ENCODE results near the gene ZBTB7C.

The ZBTB7C gene

DNA sequence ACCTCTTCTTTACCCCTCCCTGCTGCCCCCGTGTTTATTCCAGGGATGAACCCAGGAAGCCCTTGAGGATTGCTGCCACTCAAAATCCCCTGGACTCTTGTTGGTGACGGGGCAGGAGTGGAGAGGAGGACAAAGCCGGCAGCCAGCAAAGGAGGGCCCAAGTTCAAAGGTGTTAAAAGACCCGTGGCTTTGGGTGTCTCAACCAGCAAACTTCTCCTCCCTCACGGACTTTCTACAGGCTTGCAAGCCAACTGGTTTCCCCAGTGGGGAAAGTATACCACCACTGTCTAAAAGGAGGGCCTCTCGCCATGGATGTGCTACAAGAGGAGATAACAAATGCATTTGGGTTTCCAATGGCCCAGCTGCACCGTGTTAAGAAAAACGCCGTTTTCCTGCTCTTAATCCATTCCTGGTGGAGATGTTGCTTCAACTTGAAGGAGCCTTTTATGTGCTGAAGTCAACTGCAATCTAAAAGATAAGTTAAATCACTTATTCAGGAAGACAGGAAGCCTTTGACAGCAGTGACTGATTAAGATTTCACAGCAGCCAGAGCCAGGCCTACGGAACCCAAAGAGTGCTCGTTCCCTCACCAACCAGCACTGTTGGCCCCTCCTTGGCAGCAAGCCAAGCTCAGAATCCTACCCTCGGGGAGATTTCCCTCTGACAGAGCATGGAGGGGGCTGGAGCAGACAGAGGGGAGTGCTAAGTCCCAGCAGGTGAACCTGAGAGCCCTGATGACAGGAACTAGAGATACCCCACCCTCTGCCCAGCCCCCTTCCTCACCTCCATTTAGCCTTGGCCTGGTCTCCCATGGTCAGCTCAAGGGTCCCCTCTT, 57.8 kb downstream of the ZBTB7C start:
- DNase-seq, result no peak

DNA sequence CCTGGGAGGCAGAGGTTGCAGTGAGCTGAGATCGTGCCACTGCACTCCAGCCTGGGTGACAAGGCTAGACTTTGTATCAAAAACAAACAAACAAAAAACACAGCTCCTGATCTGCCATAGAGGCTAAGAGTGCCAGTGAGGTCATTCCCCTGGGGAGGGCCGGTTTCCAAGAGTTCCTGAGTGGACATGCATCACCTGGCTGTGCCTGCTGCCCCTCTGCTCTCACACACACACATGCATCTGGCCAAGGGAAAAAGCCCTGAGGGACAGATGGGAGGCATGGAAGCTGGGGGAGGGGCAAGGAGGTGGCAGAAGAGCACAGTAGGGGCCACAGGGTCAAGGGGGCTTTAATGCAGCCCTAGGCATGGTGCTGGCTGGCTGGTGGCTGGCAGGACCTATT, 60.4 kb downstream of the ZBTB7C start:
- no peak for DNase-seq

DNA sequence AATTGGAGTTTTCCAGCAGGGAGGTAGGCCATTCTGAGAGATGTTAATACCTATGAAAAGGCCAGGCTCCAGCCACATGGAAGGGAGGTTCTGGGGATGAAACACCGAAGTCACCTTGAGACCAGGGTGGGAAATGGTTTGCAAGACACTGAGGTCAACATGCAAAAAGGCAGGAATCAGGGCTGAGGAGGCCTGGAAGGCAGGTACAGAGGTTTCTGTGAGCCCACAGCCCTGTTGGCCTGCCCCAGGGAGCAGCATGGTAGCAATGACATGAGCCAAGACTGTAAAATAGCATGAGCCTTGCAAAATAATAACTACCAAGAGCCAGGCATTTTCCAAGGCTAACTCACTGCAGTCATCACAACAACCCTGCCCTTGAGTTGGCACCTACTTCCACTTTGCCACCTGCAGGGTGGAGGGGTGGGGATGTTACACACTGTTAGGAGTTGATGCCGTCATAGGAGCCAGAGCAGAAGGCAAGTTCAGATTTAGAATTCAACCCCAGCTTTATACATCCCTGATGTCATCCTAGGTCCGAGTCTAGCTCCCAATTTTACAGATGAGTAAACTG, 61.3 kb downstream of the ZBTB7C start:
- no peak for DNase-seq

DNA sequence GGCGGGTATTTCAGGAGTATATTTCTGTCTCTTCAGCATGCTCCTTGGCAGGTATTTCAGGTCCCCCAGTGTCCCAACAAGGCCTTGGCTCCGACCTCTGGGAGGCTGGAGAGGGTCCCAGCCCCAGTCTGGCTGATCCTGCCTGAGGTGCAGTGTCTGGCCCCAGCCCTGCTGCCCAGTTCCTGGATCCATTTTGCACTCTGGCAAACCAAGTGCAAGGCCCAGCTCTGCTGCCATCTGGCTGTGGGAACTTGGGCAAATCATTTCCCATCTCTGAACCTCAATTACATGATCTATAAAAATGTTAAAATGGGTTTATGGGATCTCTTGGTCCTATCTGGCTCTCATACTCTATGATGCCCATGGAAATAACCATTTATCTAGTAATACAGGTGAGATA, 63.6 kb downstream of the ZBTB7C start:
- DNase-seq, result peak; percentile 3 to 22

DNA sequence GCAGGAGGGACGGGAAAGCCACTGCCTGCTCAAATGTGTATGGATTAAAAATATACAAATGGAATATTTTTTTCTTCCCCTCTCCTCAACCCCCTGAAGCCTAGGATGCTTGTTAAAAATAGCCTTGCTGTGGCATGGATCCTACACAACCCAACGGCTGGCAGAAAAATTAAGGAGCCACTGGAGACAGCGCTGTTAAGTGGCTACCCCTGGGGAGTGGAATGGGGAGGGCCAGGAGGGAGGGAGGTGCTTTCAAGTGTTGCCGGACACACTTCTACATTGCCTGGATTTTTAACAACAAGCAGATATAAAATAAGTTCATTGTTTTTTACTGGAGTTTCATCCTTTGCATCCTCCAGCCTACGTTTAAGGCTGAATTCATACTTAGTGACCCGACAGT, 66.6 kb downstream of the ZBTB7C start:
- DNase-seq, result peak; percentile 7 to 65

DNA sequence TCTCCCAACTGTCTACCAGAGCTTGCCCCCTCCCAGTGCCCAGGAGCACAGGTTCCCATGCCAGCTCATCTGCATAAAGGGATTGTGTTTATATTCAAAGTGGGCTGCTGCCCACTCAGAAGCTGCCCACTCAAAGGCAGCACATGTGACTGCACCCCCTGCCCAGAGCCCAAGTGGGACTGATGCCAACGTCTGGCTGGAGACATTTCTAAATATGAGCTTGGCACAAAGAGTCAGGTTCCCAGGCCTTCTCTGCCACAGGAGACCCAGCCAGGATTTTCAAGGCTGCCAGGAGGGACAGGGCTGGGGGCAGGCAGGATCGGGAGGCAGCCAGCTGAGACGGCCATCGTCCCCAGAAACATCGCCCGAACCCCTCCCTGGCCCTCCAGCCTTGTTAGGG, 67.1 kb downstream of the ZBTB7C start:
- peak; percentile 45 to 91 for DNase-seq

DNA sequence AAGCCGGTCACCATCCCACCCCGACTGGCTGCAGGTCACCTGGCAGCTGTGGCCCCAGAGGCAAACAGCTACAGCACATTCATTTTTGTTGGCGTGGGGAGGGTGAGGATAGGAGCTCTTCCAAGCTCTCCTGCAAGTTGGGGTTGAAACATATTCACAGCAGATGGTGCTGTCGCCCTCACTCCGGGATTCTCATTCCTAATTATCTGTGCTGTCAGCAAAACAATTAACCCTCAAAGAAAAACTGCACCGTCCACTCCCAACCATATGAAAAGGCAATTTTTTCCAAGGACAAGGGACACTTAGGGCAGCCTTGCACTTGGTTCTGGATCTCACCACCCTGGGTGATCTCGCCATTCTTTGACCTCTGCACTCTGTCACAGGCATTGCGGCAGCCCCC, 68.6 kb downstream of the ZBTB7C start:
- peak in 1 of 2 experiments; percentile 60 for DNase-seq

DNA sequence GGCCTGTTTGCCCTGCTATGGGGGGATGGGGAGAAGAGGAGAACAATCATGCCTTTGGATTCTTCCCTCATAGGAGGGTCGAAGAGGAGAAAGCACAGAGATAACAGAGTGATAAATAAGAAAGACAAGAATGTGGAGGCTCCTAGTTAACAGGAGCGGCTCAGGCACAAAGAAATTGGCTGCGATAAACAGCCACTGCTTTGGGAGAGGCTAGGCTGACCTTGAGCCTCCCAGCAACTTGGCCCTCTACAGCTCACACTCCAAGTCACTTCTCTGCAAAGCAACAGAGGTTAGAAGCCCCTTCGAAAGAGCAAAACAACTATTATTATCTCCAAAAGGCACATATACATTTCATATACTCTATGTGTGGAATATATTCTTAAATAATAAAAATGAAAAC, 69.5 kb downstream of the ZBTB7C start:
- no peak for DNase-seq

DNA sequence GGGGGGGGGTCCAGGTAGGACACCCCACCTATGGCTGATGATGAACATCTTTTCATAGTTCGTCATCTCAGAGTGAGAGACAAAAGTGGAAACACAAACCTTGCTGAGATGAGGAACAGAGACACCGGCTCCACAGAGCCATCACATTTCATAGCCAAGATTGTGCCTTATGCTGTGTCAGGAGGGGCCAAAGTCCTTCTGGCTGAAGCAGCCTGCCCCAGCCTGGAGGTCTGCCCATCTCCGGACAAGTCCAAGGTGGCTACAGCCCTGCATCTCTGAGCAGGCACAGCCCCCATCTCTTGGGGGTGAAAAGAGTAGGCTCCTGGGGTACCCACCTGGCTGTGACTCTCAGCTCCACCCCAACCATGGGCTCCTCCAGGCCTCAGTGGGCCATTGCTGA, 70.3 kb downstream of the ZBTB7C start:
- DNase-seq, result no peak

DNA sequence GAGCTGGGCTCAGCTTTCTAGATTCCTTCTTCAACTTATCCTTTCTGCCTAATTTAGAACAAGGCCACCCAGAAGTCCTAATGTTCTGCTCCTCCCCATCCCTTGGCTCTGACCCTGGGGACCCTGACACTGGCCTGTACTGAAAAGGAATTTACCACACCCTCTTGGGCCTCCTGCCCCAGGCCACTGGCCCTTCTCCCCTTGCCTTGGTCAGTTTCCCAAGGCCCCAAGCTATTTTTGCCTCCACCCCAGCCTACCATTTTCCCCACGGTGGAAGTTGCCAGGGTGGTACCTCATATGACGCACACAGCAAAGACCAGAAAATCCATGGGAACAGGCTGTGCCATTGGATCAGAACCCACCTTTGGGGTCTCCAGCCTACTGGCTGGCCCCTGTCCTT, 72.1 kb downstream of the ZBTB7C start:
- DNase-seq, result no peak

DNA sequence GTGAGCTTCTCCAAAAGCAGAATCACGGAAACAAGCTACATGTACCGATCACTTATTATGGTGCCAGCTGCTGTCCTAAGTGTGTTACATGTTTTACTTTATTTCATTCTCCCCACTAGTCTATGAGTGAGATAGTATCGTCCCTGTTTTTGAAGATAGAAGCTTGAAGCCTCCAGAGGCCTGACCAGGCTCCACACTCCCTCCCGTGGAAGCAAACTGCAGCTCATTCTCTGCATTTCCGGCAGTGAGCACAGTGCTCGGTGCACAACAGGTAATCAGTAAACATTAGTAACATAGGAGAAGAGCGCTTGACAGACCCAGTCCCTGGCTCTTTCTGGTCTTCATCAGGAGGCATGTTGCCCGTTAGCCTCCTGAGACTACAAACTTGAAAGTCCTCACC, 72.9 kb downstream of the ZBTB7C start:
- no peak for DNase-seq

DNA sequence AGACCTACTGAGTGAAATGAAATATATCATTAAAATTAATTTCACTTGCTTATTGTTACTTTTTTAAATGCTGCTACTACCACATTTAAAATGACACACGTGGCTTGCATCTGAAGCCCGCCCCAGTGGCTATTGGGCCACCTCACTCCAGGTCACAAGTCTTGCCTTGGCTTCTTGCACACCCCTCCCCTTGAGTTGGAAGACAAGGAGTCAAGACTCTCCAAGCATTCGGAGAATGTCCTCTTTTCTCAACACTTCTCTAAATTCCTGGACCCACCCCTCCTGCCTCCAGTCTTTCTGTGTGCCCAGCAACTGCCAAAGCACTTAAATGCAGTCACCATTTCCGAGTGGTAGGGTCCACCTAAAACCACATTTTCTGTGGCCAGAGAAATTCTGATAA, 73.4 kb downstream of the ZBTB7C start:
- DNase-seq, result no peak

DNA sequence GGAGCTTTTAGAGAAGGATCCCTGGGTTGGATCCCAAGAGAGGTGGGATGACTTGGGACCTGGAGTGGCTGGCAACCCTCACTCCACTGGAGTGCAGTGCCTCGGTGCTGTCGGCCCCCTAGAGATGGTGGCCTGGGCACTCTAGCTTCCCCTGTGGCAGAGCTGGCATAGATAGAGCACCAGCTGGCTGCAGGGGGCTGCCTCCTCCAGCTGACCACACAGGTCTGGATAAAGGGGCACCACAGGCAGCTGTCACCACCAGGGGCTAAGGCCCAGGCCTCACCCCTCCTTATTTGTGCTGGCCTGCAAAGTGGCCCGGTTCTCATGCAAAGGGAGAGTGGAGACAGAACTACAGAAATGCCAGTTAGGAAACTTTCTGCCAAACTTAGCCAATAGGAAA, 74.3 kb downstream of the ZBTB7C start:
- no peak for DNase-seq

DNA sequence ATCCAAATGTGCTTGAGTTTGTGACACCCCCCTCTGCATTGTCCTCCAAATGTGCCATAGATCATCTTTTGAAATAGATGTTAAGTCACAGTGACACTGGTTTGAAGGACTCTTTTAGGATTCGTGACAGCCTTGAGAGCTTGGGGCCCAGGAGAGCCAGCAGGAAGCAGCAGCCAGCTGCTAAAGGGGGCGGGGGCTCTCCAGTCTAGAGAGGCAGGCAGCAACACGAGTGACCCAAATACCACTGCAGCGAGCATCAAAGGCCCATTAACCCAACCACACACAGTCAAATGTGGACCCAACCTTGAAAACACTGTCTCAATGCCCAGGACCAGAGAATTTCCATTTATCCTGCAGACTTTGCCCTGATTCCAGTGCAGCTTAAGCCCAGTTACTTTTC, 75.6 kb downstream of the ZBTB7C start:
- no peak for DNase-seq

DNA sequence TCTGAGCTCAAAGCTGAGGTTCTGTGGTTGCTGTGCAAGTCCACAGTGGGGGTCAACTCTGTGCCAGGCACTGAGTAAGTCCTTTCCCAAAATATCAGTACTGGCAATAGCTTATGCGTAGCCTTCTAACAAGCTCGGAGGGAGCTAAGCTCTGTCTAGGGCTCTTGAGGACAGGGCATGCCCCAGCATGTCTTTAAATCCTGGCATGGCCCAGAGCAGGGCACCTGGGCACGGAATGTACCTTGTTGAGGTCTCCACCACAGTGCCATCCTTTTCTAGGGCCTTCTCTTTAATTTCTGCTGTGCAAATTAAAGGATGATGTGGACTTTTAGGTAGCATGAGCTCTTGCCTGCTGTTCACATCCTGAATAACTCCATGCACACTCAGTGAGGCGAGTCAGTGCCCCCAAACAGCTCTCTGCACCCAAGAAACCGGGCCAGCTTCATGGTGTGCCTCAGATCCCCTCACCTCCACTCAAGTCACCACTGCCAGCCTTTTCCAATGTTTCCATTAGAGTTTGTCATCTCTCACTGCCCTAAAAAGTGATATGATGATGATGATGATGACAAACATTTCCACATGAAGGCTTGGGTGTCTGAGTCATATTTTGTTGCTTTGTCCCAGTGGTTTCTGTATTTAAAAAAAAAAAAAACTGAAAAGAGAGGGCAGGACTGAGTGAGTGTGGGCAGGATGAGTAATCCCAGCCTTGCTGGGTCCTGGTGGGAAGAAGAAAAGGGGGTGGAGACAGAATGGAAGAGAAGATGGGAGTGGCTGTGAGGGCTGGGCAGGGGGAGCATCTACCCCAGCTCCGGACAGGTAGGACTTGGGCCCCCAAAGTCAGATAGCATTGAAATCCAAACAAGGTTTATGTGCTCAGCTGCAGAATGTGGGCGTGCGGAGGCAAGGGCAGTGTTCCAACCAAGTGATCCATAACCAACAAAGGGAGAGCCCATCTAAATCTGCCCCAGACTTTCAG, 78.9 kb downstream of the ZBTB7C start:
- no peak for DNase-seq

DNA sequence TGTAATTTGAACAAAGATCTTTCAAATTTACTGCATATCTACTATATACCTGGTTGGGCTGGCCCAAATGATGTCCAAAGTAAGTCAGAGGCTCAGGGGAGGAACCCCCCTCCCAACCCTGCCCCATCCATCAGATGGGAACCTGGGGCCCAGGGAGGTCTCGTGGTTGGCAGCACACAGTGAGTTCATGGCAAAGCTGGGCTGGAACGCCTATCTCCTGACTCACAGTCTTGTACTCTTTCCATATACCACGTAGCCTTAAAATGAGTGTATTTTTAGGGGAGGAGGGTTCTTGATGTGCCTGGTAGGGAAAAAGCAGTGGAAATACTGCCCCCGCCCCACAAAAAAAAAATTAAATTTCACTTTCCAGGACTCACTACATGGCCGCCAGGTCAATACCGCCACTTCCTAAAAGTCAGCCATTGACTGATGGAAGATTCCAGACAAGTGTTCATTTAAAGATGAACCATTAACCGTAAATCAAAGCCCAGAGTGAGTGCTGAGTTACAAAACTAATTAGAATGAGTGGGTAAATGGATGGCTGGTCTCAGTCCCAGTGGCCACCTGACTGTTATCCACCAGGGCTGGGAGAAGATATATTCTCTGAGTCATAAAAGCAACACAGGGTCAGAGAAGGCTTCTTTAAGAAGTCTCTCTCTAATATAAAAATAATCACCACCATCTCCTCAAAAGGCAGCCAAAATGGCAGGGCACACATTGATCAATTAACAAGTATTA, 80.5 kb downstream of the ZBTB7C start:
- DNase-seq, result no peak

DNA sequence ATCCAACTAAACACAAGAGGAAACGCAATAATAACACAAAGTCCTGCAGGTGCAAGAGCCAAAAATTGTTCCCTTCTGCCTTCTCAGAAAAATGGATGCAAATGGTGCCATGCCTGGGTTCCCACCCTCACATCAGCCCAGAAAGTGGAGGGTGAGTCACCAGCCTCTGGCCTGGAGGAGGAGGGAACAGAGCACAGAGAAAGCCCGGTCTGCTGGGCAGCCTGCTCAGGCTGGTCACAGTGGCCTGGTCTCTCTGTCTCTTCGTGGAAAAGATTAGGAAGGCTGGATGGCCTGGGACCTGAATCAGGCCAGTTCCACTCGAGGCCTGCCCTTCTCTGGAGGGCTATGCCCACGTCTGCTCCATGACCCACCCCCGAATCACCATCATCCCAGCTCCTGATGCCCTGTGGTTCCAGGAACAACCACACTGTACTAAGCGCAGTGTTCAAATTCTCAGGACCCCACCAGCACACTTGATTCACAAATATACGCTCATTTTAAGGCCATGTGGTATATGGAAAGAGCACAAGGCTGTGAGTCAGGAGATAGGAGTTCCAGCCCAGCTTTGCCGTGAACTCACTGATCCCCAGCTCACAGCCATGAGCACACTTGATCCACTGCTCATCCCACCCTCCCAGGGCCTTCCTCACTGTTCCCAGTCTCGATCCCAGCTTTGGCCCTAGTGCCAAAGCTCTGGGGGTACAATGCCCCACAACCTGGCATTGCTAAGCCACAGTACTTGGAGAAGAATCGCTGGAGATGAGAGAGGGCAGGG, 82.1 kb downstream of the ZBTB7C start:
- no peak for DNase-seq

DNA sequence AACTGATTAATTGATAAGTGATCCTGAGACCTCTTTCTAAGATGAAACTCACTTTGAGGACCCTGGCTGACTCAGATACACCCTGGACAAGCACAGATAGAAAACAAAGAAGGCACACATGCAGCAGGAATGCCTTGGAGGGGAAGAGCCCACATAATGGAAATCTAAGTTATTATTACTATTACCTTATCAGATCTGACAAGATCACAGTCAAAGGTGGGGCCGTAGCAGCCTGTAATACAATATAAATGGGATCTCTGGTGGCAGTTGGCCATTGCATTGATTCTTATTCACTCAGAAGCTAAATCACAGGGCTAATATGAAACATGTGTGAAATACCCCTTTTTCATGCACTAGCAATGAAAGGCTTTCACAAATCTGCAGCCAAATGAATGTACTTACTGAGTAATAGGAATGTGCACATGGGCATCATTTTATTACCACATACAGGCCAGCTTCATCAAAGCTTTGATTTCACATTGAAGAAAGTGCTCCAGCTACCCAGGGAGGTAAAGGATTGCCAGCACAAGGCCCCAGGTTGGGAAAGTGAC, 84.0 kb downstream of the ZBTB7C start:
- no peak for DNase-seq

DNA sequence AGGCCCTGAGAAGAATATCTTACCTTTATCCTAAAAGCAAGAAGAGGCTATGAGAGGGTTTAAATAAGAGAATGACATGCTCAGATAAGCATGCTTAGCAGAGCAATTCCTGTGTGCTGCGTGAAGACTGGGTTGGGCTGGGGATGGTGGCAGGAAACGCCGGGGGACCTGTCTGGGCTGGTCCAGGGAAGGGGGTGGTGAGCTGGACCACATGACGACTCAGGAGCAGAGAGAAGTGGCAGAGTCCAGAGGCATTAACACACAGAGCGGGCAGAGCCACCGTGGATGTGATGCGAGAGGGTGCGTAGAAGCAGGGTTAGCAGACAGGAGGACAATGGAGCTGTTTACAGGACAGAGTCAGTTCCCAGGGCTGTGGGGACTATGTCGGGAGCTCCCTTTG, 84.5 kb downstream of the ZBTB7C start:
- DNase-seq, result no peak

DNA sequence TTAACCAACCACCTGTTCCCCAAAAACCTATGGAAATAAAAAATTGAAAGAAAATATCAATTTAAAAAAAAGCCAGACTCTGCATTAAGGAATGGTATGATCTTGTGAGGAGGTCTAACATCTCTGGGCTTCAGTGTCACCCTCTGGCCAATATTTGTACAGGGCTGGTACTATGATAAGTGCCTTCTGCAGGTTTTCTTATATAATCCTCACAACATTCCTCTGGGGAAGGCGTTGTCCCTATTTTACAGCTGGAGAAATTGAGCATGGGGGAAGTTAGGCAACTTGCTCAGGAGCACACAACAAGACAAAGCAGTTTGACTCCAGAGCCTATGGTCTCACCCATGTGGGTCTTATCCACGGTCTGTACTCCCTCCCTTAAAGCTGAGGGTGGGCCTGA, 86.0 kb downstream of the ZBTB7C start:
- DNase-seq, result no peak

DNA sequence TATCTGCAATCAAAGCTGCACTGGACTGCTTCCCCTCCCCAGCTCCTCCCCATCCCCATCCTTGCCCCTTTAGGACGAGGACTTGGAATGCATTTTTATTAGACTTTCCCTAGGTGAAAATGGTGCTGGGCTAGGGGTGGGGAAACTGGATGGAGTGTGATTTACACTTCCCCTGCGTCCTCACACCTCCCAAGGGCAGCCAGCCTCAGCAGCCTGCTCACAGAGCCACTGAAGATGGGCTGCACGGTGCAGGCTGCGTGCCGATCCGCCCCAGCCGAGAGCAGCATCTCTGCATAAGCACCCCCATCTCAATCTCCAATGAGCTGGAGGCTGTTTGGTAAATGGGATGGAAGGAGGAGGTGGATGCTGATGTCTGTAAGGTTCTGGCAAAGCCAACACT, 87.6 kb downstream of the ZBTB7C start:
- DNase-seq, result no peak

DNA sequence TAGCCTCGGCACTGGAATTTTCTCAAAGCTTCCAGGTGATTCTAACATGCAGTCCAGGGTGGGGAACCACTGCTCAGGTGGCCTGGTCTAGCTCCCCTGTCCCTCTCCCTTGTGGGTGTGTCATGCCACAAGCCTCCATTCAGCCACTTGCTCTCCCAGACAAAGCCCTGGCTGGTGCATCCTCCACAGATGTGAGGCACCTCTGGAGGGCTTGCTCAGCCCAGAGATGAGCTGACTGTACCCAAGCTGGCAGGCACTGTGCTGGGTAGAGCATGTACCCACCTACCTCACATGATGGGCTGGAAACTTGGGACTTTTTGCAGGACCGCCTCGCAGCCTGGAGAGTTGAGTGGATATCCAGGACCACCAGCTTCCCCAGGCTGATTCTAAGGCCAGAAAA, 88.1 kb downstream of the ZBTB7C start:
- DNase-seq, result no peak
